G401 (cell line): ENCODE measurements around the gene MATN4. TPM values are rescaled to one million over a fixed set of nuclear protein-coding genes. Genes with fewer than 3 reads are reported as not detected.

Source experiments
- DNase-seq: peaks from one replicate; pipeline ENCODE4 v3.0.0-alpha.2; 2015; ENCODE audit warnings: low spot score
- in situ Hi-C: cut with HindIII; loops from 2 replicates; pipeline ENCODE4 v1.10.0; 2016; ENCODE audit warnings: low sequenced_read_pairs, mixed read lengths
- total RNA-seq: library from RNA; depleted of rRNA; stranded (reverse); fragments of >200 nt; shearing (Covaris generic); gene quantifications from 2 replicates; pipeline ENCODE4 v1.2.3, GENCODE V29; 2014

Gene MATN4
- total RNA-seq, 1 experiment from 2014 or later: not detected

DNA sequence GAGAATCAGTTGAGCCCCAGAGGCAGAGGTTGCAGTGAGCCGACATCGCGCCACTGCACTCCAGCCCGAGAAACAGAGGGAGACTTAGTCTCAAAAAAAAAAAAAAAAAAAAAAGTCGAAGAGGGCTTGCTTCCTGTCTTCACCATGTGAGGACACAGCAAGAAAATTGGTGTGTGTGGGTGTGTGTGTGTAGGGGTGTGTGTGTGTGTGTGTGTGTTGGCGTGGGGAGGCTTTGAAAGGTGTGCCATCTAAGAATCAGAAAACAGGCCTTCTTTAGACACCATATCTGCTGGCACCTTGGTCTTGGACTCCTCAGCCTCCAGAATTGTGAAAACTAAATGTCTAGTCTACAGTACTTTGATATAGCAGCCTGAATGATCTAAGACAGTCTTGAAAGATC, 8.3 kb downstream of the MATN4 start:
- in situ Hi-C loops: loop anchor here (25.0 kb wide), 2 partner anchors 188 to 463 kb away; no protein-coding TSS in a partner anchor
- DNase-seq: no peak

DNA sequence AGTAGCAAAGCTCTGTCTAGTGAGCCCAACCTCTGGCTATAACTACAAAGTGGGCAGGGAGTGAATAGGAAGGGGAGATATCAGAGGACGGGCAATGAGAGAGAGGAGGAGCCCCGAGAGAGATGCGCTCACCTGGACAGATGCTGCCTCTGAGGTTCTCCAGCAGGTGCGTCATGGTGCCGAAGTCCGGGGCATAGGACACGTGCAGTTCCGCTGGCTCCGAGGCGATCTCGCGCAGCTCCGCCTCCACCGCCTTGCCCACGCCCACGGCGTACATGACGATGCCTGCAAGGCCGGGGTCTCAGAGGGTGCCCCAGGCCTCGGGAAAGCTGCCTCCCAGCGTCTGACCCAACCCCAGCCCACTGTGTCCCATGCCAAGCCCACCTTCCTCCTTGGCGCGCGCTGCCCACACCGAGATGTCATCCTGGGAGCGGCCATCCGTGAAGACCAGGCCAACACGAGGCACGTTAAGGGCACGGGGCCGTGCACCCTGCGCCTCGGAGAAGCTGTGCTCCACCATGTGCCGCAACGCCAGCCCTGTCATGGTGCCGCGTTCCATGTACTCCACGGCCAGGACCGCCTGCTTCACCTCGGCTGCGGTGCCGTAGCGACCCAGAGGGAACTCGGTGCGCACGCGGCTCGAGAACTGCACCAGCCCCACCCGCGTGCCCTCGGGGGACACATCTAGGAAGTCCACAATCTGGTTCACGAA, 10.2 kb downstream of the MATN4 start:
- no peak for DNase-seq
- in situ Hi-C loops: no loop called here

DNA sequence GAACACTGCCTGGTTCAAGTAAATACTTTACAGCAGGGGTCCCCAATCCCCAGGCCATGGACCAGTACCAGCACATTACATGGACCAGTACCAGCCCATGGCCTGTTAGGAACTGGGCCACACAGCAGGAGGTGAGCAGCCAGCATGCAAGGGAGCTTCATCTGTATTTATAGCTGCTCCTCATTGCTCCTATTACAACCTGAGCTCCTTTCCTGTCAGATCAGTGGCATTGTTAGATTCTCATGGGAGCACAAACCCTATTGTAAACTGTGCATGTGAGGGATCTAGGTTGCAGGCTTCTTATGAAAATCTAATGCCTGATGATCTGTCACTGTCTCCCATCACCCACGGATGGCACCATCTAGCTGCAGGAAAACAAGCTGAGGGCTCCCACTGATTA, 13.4 kb downstream of the MATN4 start:
- no peak for DNase-seq
- in situ Hi-C loops: no loop called here

DNA sequence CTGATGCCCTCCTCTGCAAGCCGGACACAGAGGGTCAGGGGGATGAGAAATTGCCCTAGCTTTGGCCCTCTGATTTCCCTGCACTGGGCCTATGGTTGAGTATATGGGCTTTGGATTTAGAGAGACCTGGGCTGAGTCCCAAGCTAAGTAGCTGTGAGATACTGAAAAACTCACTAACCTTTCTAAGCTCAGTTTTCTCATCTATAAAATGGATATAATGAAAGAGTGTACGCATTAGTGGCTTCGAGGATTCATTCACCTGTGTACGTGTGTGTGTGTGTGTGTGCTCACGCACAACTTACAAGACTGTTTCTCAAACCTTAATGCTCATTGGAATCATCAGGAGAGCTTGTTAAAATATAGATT, 14.1 kb downstream of the MATN4 start:
- in situ Hi-C loops: no loop called here
- no peak for DNase-seq

DNA sequence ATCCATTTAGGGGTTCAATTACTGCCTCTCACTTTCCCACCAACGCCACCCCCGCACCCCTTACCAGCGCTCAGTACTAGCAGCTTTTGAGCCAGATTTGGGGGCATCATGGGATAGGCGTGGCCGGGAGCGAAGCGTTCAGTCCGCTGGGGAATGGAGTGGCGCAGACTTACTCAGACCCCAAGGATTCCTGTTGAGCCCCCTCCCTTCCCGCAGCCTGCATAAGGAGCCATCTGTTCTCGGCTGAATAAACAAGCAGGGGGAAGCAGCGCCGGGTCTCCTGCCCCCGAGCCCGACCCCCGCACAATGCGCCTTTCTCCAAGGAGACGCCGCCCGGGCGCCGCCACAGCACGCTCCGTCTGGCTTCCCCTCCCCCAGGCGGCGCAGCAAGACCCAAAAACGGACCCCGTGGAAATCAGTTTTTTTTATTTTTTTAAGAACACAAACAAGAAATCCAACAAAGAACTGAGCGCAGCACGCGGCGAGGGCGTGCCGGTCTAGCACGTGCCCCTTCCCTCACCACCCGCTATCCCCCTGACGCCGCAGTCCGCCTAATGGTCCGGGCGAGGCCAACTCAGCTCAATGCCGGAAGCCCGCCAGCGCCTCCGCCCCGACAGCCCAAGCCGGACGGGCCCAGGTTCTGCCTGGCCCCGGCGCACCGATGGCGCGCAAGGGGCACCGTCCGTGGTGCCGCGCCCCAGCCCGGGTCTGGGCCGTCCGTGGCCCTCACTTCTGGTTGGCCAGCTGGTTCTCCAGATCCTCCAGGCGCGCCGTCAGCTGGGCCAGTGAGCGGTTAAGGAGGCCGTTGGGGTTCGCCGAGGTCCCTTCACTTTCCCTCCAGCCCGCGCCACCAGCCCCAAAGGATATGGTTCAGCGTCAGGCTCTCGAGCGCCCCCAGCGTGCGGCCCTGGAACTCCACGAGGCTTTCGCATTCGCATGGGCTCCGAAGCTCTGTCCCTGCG, 14.8 kb downstream of the MATN4 start:
- DNase-seq: peak; percentile 34
- in situ Hi-C loops: no loop called here

DNA sequence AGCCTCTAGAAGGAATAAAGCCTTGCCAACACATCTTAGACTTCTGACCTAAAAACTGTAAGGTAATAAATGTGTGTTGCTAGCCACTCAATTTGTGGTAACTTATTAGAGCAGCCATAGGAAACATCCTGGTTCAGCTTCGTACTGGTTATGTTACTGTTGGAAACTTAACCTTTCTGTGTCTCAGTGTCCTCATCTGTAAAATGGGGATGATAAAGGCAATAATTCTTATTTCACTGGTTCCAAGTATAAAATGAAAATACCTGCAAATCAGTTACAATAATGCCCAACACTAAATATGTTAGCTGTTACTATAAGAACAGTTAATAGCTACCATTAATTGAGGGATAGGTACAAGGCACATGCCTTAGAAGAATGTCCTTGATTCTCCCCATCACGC, 15.8 kb downstream of the MATN4 start:
- no peak for DNase-seq
- in situ Hi-C loops: no loop called here

DNA sequence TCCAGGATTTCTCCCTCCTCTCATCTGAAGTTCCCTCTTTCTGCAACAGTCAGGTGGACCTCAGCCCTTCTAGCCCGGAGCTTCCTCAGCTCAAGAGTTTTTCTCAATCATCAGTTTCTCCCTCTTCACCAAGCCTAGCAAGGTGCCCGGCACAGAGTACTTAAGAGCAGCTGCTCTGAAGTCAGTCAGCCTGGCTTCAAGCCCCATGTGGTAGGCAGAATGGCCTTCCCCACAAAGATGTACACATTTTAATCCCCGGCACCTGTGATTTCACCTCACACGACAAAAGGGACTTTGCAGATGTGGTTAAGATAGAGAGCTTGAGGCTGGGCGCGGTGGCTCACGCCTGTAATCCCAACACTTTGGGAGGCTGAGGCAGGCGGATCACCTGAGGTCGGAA, 16.6 kb downstream of the MATN4 start:
- DNase-seq: no peak
- in situ Hi-C loops: no loop called here

DNA sequence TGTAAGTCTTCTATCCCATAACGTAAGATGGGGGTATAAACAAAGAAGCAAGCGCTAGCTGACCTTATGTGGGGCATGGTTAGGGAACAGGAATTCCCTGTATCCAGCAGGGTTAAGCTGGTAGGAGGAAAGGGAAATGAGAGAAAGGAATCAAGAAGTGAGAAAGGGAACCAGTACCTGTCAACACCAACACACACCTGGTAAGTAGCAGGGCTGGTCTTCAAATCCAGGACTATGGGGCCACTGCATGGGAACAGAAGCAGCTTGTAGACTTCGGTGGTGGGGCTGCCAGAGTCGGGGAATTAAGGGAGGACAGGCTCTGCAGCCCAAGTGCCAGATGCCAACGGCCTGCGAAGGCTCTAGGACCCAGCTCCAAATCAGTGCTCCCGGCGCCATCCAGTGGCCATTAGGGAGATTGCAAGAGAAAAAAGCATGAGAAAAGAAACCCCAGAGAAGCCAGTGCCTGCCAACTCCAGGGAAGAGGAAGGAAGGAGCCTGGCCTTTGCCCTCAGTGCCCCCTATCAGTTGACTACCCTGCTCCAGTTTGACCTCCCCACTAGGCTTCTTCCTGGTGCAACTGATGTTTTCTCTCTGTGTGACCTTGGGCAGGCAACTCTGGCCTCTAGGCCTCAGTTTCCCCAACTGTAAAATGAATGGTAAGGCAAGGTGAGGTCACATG, 17.3 kb downstream of the MATN4 start:
- DNase-seq: peak; percentile 60
- in situ Hi-C loops: no loop called here

DNA sequence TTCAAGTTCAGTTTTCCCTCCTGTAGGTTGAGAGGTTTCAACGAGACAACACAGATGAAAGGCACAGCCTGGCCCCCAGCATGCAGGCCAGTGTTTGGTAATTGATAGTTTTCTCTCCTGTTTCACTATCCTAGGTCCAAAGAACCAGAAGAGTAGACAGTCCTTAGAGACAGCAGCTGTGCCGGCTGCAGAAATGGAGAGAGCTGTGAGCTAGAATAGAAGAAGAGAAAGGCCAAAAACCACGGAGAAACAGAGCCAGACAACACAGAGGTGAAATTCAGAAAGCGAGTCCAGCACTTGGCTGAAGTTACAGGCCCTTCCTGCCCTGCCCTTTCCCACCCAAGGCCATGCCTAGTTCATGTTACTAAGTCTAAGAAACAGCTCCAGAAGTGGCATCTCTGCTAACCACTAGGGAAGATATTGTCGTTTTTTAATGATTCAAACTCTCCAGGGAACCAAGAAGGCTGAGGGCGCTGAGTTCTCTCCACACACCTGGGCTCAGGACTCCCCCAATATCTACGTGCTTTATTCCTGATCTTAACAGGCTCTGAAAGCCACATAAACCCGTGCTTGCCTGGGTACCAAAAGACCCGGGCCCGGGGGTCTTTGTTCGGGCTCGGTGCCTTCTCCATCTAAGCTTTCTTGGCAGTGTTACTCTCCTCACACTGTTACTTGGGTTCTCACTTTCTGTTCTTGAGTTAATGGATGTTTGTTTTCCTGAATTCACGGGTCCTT, 18.0 kb downstream of the MATN4 start:
- no peak for DNase-seq
- in situ Hi-C loops: no loop called here

DNA sequence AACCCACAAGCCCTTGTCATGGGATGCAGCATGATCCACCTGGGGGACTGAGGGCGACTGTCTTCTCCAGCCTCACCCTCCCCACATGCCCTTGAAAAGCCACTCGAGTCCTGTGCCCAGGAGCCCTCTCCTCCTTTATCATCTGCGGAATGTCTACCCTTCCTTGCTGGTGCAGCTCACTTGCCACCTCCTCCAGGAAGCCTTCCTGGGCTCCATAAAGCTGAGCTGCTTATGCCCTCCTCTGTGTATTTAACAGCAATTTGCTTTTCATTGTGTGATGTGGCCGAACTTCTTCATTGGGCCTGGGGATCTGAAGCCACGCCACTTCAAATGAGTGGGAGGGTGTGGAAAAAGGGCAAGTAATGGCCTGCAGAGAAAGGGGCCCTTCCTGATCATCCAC, 19.2 kb downstream of the MATN4 start:
- DNase-seq: no peak
- in situ Hi-C loops: no loop called here

DNA sequence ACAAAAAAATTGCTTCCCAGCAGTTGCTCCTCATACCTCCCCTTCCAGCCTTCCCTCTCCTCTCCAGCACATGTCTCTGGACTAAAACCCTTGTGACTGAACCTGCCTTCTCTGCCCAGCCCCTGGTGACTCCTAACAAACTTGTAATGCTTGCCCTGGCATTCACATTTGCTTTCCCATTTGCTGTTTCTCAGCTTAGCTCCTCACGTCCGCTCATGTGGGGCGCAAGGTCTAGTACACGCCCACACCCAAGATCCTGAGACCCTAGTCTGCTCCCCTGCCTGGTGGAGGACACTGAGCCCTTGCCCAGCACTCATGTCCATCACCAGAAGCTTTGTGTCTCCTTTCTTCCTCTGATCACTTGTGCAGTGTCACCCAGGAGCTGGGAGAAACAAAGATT, 19.7 kb downstream of the MATN4 start:
- in situ Hi-C loops: no loop called here
- no peak for DNase-seq

DNA sequence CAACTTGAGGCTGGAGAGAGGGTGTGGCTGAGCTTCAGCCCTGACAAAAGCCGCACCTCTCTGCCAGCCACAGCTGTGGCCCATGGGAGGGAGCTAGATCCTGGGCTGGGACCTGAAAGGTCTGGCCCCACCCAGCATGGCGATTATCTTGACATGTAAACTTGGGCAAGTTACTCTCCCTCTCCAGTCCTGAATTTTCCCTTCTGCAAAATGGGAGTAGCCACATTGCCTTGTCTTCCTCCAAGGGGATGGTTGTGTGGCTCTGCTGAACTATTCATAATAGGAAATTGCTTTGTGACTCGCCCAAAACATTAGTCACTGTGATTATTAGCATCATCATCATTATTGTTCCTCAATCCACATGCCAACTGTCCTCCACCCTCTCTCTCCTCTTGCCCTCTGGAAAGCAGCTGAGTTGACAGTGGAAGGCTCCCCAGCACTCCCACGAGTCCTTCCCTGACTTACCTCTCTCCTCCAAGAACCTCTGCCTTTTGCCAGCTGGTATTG, 24.5 kb downstream of the MATN4 start:
- no peak for DNase-seq
- in situ Hi-C loops: no loop called here

DNA sequence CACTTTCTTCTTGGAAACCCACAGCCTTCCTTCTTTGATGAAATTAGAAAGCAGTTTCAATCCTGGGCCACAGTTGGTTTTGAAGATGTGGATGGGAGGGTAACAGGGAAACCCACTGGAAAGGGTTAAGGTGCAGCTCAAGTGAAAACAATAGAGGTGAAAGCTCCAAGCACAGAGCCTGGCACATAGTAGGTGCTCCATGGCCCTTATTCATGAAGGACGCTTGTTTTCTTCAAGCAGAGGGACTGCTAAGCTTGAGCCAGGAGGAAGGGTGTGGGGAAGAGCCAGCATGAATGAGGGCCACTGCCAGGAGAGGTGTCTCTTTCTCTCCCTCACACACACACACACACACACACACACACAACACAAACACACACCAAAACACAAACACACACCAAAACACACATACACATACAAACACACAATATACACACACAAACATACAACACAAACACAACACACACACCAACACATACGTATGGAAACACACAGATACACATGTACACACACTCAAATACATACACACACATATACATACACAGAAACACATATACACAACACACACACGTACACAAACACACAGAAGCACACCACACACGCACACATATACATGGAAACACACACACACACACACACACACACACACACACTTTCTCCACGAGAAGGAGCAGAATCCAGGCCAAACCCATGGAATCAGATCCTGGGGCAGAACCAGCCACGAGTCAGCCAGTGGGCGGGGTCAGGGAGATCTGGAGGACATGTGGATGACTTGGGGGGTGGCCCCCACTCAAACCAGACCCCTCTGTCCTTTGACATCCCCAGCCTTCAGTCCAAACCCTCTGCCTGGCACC, 25.2 kb downstream of the MATN4 start:
- no peak for DNase-seq
- in situ Hi-C loops: no loop called here

DNA sequence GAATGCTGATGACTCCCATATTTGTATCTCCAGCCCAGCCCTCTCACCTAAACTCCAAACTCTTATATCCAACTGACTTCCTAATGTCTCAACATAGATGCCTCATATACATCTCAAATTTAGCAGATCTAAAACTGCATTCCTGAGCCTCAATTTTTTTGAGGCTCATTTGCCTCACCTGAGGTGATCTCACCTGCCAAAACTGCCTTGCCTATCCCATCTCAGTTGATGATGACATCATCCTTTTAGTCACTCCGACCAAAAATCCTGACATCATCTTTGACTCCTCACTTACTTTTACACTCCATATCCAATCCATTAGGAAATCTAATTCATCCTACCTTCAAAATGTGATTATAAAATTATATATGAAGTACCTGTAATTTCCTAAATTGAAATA, 28.1 kb downstream of the MATN4 start:
- DNase-seq: no peak
- in situ Hi-C loops: no loop called here

DNA sequence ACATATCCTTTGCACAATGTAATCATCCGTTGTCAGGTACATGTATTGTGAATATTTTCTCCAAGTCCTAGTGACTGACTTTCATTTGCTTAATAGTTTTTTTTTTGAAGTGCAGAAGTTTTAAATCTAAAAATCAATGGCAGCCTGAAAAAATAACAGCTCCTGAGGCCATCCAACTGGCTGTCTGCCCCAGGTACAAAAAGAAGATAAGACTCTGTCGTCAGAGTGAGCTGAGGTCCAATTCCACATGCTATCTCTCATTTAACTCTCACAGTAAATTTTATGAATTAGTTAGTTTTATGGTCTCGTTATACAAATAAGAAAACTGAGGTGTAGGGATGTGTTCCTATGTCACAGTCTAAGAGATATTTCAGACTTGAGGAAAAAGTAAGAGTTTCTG, 32.8 kb downstream of the MATN4 start:
- in situ Hi-C loops: no loop called here
- DNase-seq: no peak

DNA sequence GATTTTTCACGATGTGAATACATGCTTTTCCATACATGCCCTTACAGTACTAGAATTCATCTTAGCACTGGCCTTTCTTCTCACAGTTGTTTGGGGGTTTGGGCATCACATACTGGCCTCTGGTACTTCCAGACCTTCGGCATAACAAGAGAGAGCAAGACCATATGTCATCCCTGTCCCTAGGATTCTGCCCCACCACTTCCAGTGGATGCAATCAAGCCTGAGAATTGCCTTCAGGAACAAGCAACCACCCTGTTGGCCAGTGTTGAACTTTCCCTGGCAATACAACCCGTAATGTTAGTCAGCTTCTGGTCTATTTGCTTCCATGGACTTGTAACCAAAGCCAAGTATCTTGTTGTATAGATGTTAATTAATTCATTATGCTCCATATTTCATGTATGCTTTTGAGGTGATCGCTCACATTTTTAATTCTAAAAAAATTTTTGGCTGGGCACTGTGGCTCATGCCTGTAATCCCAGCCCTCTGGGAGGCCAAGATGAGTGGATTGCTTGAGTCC, 38.3 kb downstream of the MATN4 start:
- no peak for DNase-seq
- in situ Hi-C loops: no loop called here

DNA sequence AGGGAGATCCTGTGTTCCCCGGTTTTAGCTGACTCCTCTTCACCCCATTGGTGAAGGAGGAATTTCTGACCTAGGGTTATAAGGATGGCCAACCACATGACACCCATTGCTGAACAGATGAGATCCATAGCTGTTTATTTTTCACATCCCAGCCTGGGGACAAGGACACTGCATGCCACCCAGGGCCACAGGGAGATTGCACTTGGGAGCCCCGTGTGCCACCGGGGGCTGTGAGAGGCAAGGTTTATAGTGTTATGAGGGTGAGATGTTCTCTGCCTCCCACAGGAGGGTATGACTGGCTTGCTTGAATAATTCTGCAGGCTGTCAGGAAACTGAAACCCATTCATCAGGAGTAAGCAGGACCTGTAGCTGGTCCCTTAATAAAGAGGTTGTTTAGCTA, 39.0 kb downstream of the MATN4 start:
- DNase-seq: no peak
- in situ Hi-C loops: no loop called here

DNA sequence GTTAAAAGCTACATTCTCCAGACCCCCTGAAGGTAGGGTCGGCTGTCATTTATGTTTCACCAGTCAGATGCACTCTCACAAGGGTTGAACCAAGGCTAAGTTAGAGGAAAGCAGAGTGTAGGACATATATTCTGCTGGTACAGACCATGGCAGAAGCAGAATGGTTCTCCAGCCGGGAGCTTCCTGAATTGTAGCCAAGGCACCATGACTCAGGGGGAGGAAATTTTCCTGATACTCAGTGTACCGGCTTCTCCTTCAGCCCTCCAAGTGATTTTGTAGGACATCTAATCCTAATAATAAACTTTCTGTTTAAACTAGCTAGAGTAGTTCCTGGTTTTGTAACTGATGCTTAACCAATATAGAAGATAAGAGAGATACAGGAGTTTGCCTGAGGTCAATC, 39.6 kb downstream of the MATN4 start:
- in situ Hi-C loops: no loop called here
- DNase-seq: no peak
